GM12891 (cell line): ENCODE results near the gene RANGRF.

Experiments used
- PAX5 ChIP-seq: IDR thresholded peaks from 2 replicates; pipeline ENCODE4 v1.6.1; 2011; ENCODE audit warnings: low read length, moderate library complexity, mild to moderate bottlenecking; ENCODE audit not compliant: insufficient read depth, severe bottlenecking
- POLR2A ChIP-seq: IDR thresholded peaks from 2 replicates; pipeline ENCODE4 v1.6.1; 2011; ENCODE audit warnings: low read depth, low read length, control low read depth
- POLR2AphosphoS5 ChIP-seq: IDR thresholded peaks from 2 replicates; pipeline ENCODE4 v1.6.1; 2011; ENCODE audit warnings: low read depth, low read length, control low read depth
- POU2F2 ChIP-seq: IDR thresholded peaks from 2 replicates; pipeline ENCODE4 v1.6.1; 2011; ENCODE audit warnings: low read depth, mild to moderate bottlenecking, control low read depth, low read length, moderate library complexity
- SPI1 ChIP-seq: IDR thresholded peaks from 2 replicates; pipeline ENCODE4 v1.6.1; 2011; ENCODE audit warnings: low read depth, low read length, control low read depth
- TAF1 ChIP-seq: IDR thresholded peaks from 2 replicates; pipeline ENCODE4 v1.6.1; 2011; ENCODE audit warnings: low read depth, low read length, control low read depth

DNA sequence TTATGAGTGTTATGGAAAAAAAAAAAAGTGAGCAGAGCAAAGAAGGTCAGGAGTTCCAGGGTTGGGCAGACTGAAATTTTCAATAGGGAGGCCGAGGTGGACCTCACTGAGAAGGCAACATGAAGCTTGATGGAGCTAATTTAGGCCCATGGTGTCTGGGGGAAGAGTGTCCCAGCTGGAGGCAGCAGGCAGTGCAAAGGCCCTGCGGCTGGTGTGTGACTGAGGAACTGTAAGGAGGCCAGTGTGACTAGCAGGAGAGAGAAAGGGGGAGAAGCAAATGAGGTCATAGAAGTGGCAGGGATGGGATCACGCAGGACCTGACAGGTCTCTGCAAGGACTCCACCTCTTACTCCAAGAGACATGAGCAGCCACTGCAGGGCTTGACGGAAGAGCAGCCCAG is 31.8 kb downstream of the RANGRF start:
- TF ChIP-seq TAF1 (no peak), POLR2A (no peak), POLR2AphosphoS5 (no peak), SPI1 (no peak), PAX5 (no peak), POU2F2 (no peak)
